GM23338 (cell line): ENCODE data around the gene PITPNC1. TPM values are rescaled to one million over a fixed set of nuclear protein-coding genes. Genes with fewer than 3 reads are reported as not detected.
"Not testable (repeated sequence)": the region's sequence is repeated elsewhere in the genome, so short reads cannot be mapped to it uniquely, and the experiment has no call there.

Source experiments
- ATAC-seq: fragments of 200-7000 bp; cut with Tn5 transposase; 3 replicates; pipeline ENCODE4 v1.9.1; 2020
- DNase-seq: peaks from one replicate; pipeline ENCODE4 v3.0.0-alpha.2; 2015; ENCODE audit warnings: low spot score
- H2AFZ ChIP-seq: fragments of 200-600 bp; sonication (generic); 2 replicates; pipeline ENCODE4 v1.8.0; 2016; ENCODE audit warnings: antibody characterized with exemption, mild to moderate bottlenecking, moderate library complexity
- H3F3A ChIP-seq: fragments of 200-600 bp; sonication (generic); replicated peaks from 2 replicates; pipeline ENCODE4 v1.8.0; 2017; ENCODE audit warnings: antibody characterized with exemption, mixed run types, low read depth
- H3K27ac ChIP-seq: fragments of 200-600 bp; sonication (generic); 2 replicates; pipeline ENCODE4 v1.6.1; 2016; ENCODE audit warnings: low read depth
- H3K27me3 ChIP-seq: fragments of 200-600 bp; sonication (generic); 2 replicates; pipeline ENCODE4 v1.8.0; 2016; ENCODE audit warnings: mild to moderate bottlenecking, mixed run types, moderate library complexity; ENCODE audit not compliant: insufficient read depth
- H3K36me3 ChIP-seq: fragments of 200-600 bp; sonication (generic); 2 replicates; pipeline ENCODE4 v1.8.0; 2016; ENCODE audit warnings: mild to moderate bottlenecking; ENCODE audit not compliant: insufficient read depth
- H3K4me1 ChIP-seq: fragments of 200-600 bp; sonication (generic); 2 replicates; pipeline ENCODE4 v1.8.0; 2016; ENCODE audit warnings: mild to moderate bottlenecking, moderate library complexity; ENCODE audit not compliant: insufficient read depth
- H3K4me2 ChIP-seq: fragments of 200-600 bp; sonication (generic); 2 replicates; pipeline ENCODE4 v1.7.1; 2017; ENCODE audit warnings: mixed run types
- H3K4me3 ChIP-seq: fragments of 200-600 bp; sonication (generic); 2 replicates; pipeline ENCODE4 v1.6.1; 2016; ENCODE audit warnings: mixed run types
- H3K79me2 ChIP-seq: fragments of 200-600 bp; sonication (generic); replicated peaks from 2 replicates; pipeline ENCODE4 v1.8.0; 2017; ENCODE audit warnings: mild to moderate bottlenecking; ENCODE audit not compliant: insufficient read depth
- H3K9me2 ChIP-seq: fragments of 200-600 bp; sonication (generic); 2 replicates; pipeline ENCODE4 v1.8.0; 2017; ENCODE audit not compliant: insufficient read depth
- H4K20me1 ChIP-seq: fragments of 200-600 bp; sonication (generic); replicated peaks from 2 replicates; pipeline ENCODE4 v1.8.0; 2017; ENCODE audit warnings: mild to moderate bottlenecking; ENCODE audit not compliant: insufficient read depth
- H3K27ac Mint-ChIP-seq: 2 replicates; pipeline ENCODE4 v1.8.0; 2020; ENCODE audit warnings: inconsistent platforms, mild to moderate bottlenecking, moderate library complexity, mixed read lengths
- H3K27me3 Mint-ChIP-seq: 3 replicates; pipeline ENCODE4 v1.8.0; 2022; ENCODE audit warnings: low read depth, mild to moderate bottlenecking, moderate library complexity, mixed read lengths, inconsistent platforms; ENCODE audit not compliant: insufficient read depth, poor library complexity
- H3K36me3 Mint-ChIP-seq: 3 replicates; pipeline ENCODE4 v1.8.0; 2021; ENCODE audit warnings: low read depth, mild to moderate bottlenecking, inconsistent platforms, moderate library complexity, mixed read lengths
- H3K4me1 Mint-ChIP-seq: 3 replicates; pipeline ENCODE4 v1.8.0; 2020; ENCODE audit warnings: mild to moderate bottlenecking, inconsistent platforms, mixed read lengths
- H3K4me3 Mint-ChIP-seq: 3 replicates; pipeline ENCODE4 v1.8.0; 2021; ENCODE audit warnings: moderate library complexity, mild to moderate bottlenecking, inconsistent platforms, mixed read lengths
- H3K9me3 Mint-ChIP-seq: 3 replicates; pipeline ENCODE4 v1.8.0; 2020; ENCODE audit warnings: moderate library complexity, mild to moderate bottlenecking, inconsistent platforms, mixed read lengths
- CTCF ChIP-seq, 2 experiments: fragments of 200-600 bp in 1 of 2; sonication (generic) in 1 of 2; conservative IDR thresholded peaks; 2 replicates each; pipeline versions ENCODE4 v1.5.1 to v1.6.1; 2016 to 2017; ENCODE audit warnings: antibody characterized with exemption in 2 of 2, low read depth in 2 of 2, mild to moderate bottlenecking in 2 of 2, moderate library complexity in 1 of 2
- EZH2 ChIP-seq: fragments of 200-600 bp; sonication (generic); IDR thresholded peaks from one replicate; pipeline ENCODE4 v1.8.0; 2017; ENCODE audit warnings: antibody characterized with exemption, mild to moderate bottlenecking, low read depth; ENCODE audit not compliant: unreplicated experiment
- EZH2phosphoT487 ChIP-seq: fragments of 200-600 bp; sonication (generic); IDR thresholded peaks from one replicate; pipeline ENCODE4 v1.8.1; 2018; ENCODE audit warnings: antibody characterized with exemption; ENCODE audit not compliant: unreplicated experiment
- STAT1 ChIP-seq: IDR thresholded peaks from one replicate; pipeline ENCODE4 v1.6.1; 2016; ENCODE audit warnings: antibody characterized with exemption; ENCODE audit not compliant: unreplicated experiment
- ZNF114 ChIP-seq: fragments of 250-450 bp; sonication (Bioruptor Pico); IDR thresholded peaks from 2 replicates; pipeline ENCODE4 v1.5.0; 2020; ENCODE audit warnings: mild to moderate bottlenecking, moderate library complexity
- ZNF462 ChIP-seq: fragments of 250-450 bp; sonication (Bioruptor Pico); IDR thresholded peaks from 2 replicates; pipeline ENCODE4 v1.5.0; 2020; ENCODE audit warnings: mild to moderate bottlenecking, moderate library complexity
- polyA plus RNA-seq: library from polyadenylated mRNA; unstranded; fragments of >200 nt; fragmentation: Nextera tagmentation; extraction: Ambion mirVana; gene quantifications from 2 replicates; pipeline ENCODE4 v1.2.1, GENCODE V29; 2016
- total RNA-seq: library from RNA; depleted of rRNA; stranded (reverse); fragments of >200 nt; shearing (Covaris generic); gene quantifications from 2 replicates; pipeline ENCODE4 v1.2.3, GENCODE V29; 2014

PITPNC1 gene
- total and polyA plus RNA-seq, 2 experiments from 2014 or later, result 23.0 to 32.6 TPM

GRCh38 chr17:67328026-67328425, 49.1 kb upstream of the PITPNC1 start (continued):
- TF ChIP-seq EZH2phosphoT487 (no peak), ZNF462 (CRISPR knock-in tag) (no peak), STAT1 (no peak), CTCF (conservative IDR thresholded peaks at IDR 0.05; ENCODE audit: low read depth in 2 of 2) (no peak), ZNF114 (CRISPR knock-in tag) (no peak), EZH2 (no peak)

GRCh38 chr17:67331381-67332161, 45.5 kb upstream of the PITPNC1 start:
- H3K4me3 Mint-ChIP-seq, H3K27me3 ChIP-seq, H3K4me3 ChIP-seq, H4K20me1 ChIP-seq, H3K9me2 ChIP-seq, H3K36me3 ChIP-seq, ATAC-seq, H3K4me1 Mint-ChIP-seq, H3K4me2 ChIP-seq, H3K27ac Mint-ChIP-seq, H3K79me2 ChIP-seq, H3K36me3 Mint-ChIP-seq, H3F3A ChIP-seq, H3K4me1 ChIP-seq, H3K27ac ChIP-seq, H3K27me3 Mint-ChIP-seq: not testable (repeated sequence)
- peaks cover 12% of the 10 kb centered on the region; the same call in 1 of the 3 replicates for H3K9me3 Mint-ChIP-seq
- DNase-seq, result peak; percentile 14
- H2AFZ ChIP-seq, result 0 out of 2 replicates have a peak overlapping the region, but pooled peaks have one; percentile 58

DNA sequence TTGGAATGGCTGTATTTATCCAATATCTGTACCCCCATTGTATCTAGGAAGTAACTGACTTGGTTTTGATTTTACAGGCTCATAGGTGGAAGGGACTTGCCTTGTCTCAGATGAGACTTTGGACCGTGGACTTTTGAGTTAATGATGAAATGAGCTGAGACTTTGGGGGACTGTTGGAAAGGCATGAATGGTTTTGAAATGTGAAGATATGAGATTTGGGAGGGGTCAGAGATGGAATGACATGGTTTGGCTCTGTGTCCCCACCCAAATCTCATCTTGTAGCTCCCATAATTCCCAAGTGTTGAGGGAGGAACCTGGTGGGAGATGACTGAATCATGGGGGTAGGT, 44.9 kb upstream of the PITPNC1 start:
- not testable (repeated sequence) for H3K4me3 Mint-ChIP-seq, DNase-seq, H3K4me1 ChIP-seq, H3K27ac Mint-ChIP-seq, H3K36me3 Mint-ChIP-seq, H3K4me3 ChIP-seq, H3K4me2 ChIP-seq, H3K27me3 Mint-ChIP-seq, H3K36me3 ChIP-seq, H3K4me1 Mint-ChIP-seq, H3K27ac ChIP-seq, H2AFZ ChIP-seq, H3K9me2 ChIP-seq, H3F3A ChIP-seq, H3K79me2 ChIP-seq, H4K20me1 ChIP-seq, ATAC-seq, H3K27me3 ChIP-seq
- H3K9me3 Mint-ChIP-seq, result peaks cover 12% of the 10 kb centered on the region; the same call in 2 of the 3 replicates
